KMS-11 (cell line): ENCODE data around the gene KIAA0319L.
A peak's percentile ranks its signal among the peaks of the same experiment; 100 is the strongest.

Experiments used
- H2AFZ ChIP-seq: fragments of 200-600 bp; sonication (generic); 2 replicates; pipeline ENCODE4 v1.6.1; 2016; ENCODE audit warnings: antibody characterized with exemption, mixed run types, low read depth
- H3K27ac ChIP-seq: fragments of 200-600 bp; sonication (generic); 2 replicates; pipeline ENCODE4 v1.6.1; 2016; ENCODE audit warnings: mild to moderate bottlenecking, mixed run types
- H3K27me3 ChIP-seq: fragments of 200-600 bp; sonication (generic); 2 replicates; pipeline ENCODE4 v1.6.1; 2017; ENCODE audit warnings: mild to moderate bottlenecking, low read depth, mixed run types, moderate library complexity; ENCODE audit not compliant: insufficient read depth
- H3K36me3 ChIP-seq: fragments of 200-600 bp; sonication (generic); 2 replicates; pipeline ENCODE4 v1.6.1; 2017; ENCODE audit warnings: mild to moderate bottlenecking, mixed run types; ENCODE audit not compliant: insufficient read depth
- H3K4me1 ChIP-seq: fragments of 200-600 bp; sonication (generic); 2 replicates; pipeline ENCODE4 v1.6.1; 2016; ENCODE audit warnings: mild to moderate bottlenecking, low read depth, mixed run types; ENCODE audit not compliant: poor library complexity, severe bottlenecking
- H3K4me2 ChIP-seq: fragments of 200-600 bp; sonication (generic); 2 replicates; pipeline ENCODE4 v1.7.0; 2016; ENCODE audit warnings: mild to moderate bottlenecking, mixed run types
- H3K4me3 ChIP-seq: fragments of 200-600 bp; sonication (generic); IDR thresholded peaks from 2 replicates; pipeline ENCODE4 v1.6.1; 2017; ENCODE audit warnings: low read depth, low read length, mixed read lengths; ENCODE audit not compliant: insufficient read depth
- H3K79me2 ChIP-seq: fragments of 200-600 bp; sonication (generic); 2 replicates; pipeline ENCODE4 v1.6.1; 2016; ENCODE audit warnings: low read depth, mixed run types; ENCODE audit not compliant: insufficient read depth
- H3K9ac ChIP-seq: fragments of 200-600 bp; sonication (generic); 2 replicates; pipeline ENCODE4 v1.6.1; 2016; ENCODE audit warnings: mild to moderate bottlenecking, mixed run types
- H4K20me1 ChIP-seq: fragments of 200-600 bp; sonication (generic); 2 replicates; pipeline ENCODE4 v1.6.1; 2016; ENCODE audit warnings: mild to moderate bottlenecking, mixed run types; ENCODE audit not compliant: insufficient read depth
- TF ChIP-seq, protein P1 (sequence below): fragments of 200-600 bp; sonication (generic); conservative IDR thresholded peaks from 2 replicates; pipeline ENCODE4 v1.6.1; 2017; ENCODE audit warnings: low read depth, mild to moderate bottlenecking, antibody characterized with exemption, low read length, moderate library complexity, mixed read lengths

The KIAA0319L gene

DNA sequence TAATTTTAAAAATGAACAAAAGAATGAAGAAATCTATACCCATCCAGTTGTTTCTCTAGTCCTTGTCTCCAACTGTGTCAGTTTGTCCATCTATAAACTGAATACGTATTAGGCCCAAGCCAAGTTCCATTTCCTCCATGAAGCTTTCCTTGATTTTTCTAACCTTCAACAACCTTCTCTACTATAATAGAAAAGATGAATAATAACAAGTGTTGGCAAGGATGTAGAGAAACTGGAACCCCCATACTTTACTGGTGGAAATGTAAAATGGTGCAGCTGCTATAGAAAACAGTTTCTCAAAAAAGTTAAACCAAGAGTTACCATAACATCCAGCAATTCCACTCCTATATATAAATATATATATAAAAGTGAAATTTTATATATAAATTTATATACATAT is 10.6 kb downstream of the KIAA0319L start:
- Histone ChIP-seq H3K79me2 (no peaks in the 10 kb centered on the region), H3K4me3 (no peak overlapping the region), H2AFZ (no peak overlapping the region), H3K4me2 (no peak overlapping the region), H3K27ac (no peak overlapping the region), H4K20me1 (no peaks in the 10 kb centered on the region), H3K4me1 (peaks cover 8% of the 10 kb centered on the region), H3K9ac (no peak overlapping the region), H3K27me3 (no peaks in the 10 kb centered on the region), H3K36me3 (no peaks in the 10 kb centered on the region; the same call in 1 of the 2 replicates)
- TF ChIP-seq, protein P1, sequence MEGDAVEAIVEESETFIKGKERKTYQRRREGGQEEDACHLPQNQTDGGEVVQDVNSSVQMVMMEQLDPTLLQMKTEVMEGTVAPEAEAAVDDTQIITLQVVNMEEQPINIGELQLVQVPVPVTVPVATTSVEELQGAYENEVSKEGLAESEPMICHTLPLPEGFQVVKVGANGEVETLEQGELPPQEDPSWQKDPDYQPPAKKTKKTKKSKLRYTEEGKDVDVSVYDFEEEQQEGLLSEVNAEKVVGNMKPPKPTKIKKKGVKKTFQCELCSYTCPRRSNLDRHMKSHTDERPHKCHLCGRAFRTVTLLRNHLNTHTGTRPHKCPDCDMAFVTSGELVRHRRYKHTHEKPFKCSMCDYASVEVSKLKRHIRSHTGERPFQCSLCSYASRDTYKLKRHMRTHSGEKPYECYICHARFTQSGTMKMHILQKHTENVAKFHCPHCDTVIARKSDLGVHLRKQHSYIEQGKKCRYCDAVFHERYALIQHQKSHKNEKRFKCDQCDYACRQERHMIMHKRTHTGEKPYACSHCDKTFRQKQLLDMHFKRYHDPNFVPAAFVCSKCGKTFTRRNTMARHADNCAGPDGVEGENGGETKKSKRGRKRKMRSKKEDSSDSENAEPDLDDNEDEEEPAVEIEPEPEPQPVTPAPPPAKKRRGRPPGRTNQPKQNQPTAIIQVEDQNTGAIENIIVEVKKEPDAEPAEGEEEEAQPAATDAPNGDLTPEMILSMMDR = no peak

DNA sequence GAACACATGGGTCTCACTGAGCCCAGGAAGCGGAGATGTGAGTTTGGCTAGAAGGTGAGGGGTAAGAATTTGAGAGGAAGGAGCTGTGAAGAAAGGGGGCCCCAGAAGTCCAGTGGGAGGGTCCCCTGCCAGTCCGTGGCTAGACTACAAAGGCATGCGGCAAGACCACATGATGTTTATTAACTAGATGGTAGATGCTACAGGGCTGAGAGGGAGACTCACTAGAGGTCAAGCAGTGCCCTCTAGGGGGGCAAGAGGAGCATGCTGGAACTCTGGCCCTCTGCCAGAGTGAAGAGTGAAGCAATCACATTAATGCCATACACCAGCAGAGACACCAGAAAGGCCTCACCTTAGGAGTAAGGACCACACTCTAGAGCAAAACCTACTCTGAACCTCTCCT is 12.2 kb downstream of the KIAA0319L start:
- no peaks in the 10 kb centered on the region for H3K27me3 ChIP-seq
- TF ChIP-seq, protein P1 = peak; percentile 53
- H3K27ac ChIP-seq = no peak overlapping the region
- peaks cover 14% of the 10 kb centered on the region for H3K4me1 ChIP-seq
- H3K36me3 ChIP-seq = no peaks in the 10 kb centered on the region; the same call in 1 of the 2 replicates
- no peak overlapping the region for H3K9ac ChIP-seq
- no peak overlapping the region for H3K4me3 ChIP-seq
- H2AFZ ChIP-seq = no peak overlapping the region
- no peaks in the 10 kb centered on the region for H3K79me2 ChIP-seq
- H4K20me1 ChIP-seq = no peaks in the 10 kb centered on the region
- no peak overlapping the region for H3K4me2 ChIP-seq

DNA sequence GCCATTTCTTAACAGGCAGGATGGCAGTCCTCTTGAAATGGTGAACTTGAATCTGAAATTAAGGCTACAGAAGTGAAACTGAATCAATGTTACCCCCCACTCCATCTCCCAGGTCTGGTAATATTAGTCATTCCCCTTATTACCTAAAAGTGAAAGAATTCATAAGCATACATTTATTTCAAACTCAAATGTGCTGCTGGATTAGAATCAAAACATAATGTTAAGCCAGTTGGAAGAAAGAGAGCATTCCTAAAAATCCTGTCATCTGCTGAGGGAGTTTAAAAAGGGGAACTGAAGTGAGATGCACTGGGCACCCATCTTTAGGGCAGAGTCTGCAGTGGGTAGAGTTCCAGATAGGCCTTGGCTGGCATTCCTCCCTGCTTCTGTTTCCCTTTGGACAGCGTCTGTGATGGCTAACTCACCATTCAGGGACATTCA is 17.4 kb downstream of the KIAA0319L start:
- Histone ChIP-seq H3K79me2 (no peaks in the 10 kb centered on the region; the same call in 1 of the 2 replicates), H3K4me2 (peak overlapping the region; percentile 37; the same call in 1 of the 2 replicates), H3K27ac (peak overlapping the region; percentile 46; the same call in 1 of the 2 replicates), H3K36me3 (no peaks in the 10 kb centered on the region), H3K4me1 (peaks cover 31% of the 10 kb centered on the region), H2AFZ (no peak overlapping the region), H4K20me1 (no peaks in the 10 kb centered on the region), H3K9ac (peak overlapping the region; percentile 3; the same call in 1 of the 2 replicates), H3K27me3 (no peaks in the 10 kb centered on the region), H3K4me3 (no peak overlapping the region)
- TF ChIP-seq, protein P1 = no peak

DNA sequence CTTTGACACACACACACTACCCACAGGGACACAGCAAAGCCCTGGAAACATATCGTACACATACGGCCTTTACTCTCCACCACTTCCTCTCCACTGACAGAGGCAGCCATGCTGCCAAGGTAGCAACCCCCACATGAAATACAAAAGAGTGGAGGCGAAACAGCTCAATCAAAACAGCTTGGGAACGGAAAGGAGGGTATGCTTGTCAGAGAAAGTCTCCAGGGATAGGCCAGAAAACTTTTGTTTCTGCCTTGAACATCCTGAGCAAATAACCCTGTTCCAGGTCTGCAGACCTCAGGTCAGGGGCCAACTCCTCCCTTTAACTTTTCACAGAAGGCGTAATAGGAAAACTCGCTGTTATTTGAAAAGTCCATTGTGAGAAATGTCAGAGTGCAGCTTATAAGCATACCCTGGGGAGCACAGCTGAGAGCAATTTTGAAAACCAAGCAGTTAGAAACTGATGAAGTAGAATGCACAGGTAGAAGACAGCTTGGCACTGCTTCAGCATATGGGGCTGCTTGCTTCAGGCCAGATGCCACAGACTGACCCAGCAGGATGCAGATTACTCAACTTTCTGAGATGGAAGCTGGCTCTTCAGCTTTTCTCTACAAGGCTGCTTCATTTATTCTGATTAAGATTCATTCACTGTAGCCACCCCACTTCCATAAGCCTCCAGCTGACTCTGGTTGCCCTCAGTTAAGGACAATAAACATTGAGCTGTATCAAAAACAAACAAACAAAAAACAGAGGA is 18.0 kb downstream of the KIAA0319L start:
- peak overlapping the region; percentile 37; the same call in 1 of the 2 replicates for H3K4me2 ChIP-seq
- H3K9ac ChIP-seq = peak overlapping the region; percentile 3; the same call in 1 of the 2 replicates

More for the DNA sequence above, 18.0 kb downstream of the KIAA0319L start:
- H3K27ac ChIP-seq = peak overlapping the region; percentile 46; the same call in 1 of the 2 replicates
- no peaks in the 10 kb centered on the region for H4K20me1 ChIP-seq
- no peaks in the 10 kb centered on the region; the same call in 1 of the 2 replicates for H3K79me2 ChIP-seq
- H3K4me3 ChIP-seq = no peak overlapping the region
- no peak overlapping the region for H2AFZ ChIP-seq
- peaks cover 31% of the 10 kb centered on the region for H3K4me1 ChIP-seq
- no peaks in the 10 kb centered on the region for H3K36me3 ChIP-seq
- TF ChIP-seq, protein P1 = no peak
- no peaks in the 10 kb centered on the region for H3K27me3 ChIP-seq
